Endometrial microvascular endothelial cells (primary cell): ENCODE data around the gene GRK5. TPM values are rescaled to one million over a fixed set of nuclear protein-coding genes. Genes with fewer than 3 reads are reported as not detected.
"Not testable (repeated sequence)": the region's sequence is repeated elsewhere in the genome, so short reads cannot be mapped to it uniquely, and the experiment has no call there.

Experiments used
- in situ Hi-C: cut with HindIII; loops from 2 replicates; pipeline ENCODE4 v1.10.0; 2017; ENCODE audit warnings: low sequenced_read_pairs, low pct_unique_long_range_greater_than_20kb; ENCODE audit errors: inconsistent ontology term
- total RNA-seq: library from RNA; depleted of rRNA; stranded (reverse); fragments of >200 nt; gene quantifications from one replicate; pipeline ENCODE4 v1.2.3, GENCODE V29; 2015; ENCODE audit errors: inconsistent ontology term

Gene GRK5
- total RNA-seq, 1 donor from 2014 or later, result 24.7 TPM

DNA sequence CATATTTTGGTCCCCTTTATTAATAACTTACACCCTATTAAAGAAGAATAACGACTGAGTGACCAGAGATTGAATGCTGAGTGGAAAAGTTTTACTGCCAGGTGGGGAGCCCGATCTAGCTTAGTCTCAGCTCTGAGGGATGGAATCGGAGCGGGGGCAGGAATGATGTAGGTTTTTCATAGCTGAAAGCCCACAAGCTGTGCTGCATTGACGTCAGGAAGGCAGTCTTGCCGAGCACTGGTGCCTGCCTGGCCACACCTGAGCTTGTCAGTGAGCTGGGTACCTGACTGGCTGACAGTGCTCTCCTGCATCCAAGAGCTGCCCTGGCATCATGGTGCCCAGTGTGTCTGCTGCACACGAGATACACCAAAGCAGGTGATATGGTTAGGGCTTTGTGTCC, 34.8 kb downstream of the GRK5 start:
- in situ Hi-C loops, result no loop called here

DNA sequence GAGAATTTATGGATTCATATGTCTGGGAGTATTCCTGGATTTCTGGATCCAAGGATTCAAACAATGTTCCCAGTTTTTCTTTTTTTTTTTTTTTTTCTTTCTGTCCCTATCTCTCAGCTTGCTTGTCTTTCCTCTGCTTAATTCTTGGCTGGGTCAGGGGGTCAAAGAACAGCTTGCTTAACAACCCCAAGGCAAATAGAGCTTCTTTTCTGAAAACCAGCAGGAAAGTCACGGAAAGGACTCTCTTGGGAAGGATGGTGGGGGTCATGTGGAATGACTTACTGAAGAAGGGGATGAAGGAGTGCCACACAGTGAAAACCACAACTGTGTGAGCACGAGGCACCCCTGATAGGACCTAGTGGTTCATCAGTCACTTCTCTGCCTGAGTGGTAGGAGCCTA, 36.1 kb downstream of the GRK5 start:
- in situ Hi-C loops, result no loop called here

GRCh38 chr10:119243967-119244366, 36.6 kb downstream of the GRK5 start:
- in situ Hi-C loops, result no loop called here

DNA sequence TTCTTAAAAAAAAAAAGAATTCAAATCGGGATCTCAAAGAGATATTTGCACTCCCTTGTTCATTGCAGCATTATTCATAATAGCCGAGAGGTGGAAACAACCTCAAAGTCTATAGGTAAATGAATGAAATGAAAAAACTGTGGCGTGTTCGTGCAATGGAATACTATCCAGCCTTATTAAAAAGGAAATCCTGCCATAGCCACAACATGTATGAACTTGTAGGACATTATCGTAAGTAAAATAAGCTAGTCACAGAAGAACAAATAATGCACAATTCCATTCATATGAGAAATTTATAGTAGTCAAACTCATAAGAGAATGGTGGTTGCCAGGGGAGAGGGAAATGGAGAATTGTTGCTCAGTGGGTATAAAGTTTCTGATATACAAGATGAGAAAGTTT, 37.9 kb downstream of the GRK5 start:
- in situ Hi-C loops, result no loop called here

DNA sequence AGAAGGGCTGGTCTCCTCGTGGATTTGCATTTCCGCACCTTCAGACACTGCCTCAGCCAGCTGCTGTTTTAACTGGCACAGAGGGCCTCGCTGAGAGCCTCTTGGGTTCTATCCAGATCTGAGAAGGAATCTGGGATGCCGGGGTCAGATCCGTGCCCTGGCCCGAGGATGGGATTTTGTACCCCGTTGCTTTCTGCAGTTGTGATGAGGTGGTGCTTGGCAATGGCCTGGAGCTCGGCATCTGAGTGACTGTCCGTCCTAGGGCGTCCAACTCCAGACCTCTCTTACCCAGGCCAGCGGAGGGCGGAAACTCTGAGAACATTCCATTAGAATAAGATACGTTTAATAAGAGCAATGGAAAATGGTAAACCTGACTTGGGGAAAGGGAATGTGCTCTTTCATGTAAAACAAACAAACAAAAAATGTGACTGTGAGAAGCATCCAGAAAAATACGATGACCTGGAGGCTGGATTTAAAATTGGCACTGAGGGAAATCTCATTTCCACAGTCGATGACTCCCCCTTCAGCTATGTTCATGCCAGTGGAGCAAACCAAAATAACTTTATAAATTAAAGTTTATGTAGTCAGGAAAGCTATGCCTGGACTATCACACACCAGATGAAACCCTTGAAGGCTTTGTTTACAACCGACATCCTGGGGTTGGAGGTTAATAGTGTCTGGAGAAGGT, 39.6 kb downstream of the GRK5 start:
- in situ Hi-C loops, result no loop called here

- in situ Hi-C loops, result no loop called here
Observed at GRCh38 chr10:119247550-119247894, 40.2 kb downstream of the GRK5 start.

- in situ Hi-C loops, result no loop called here
Observed at GRCh38 chr10:119248184-119248583, 40.8 kb downstream of the GRK5 start.

DNA sequence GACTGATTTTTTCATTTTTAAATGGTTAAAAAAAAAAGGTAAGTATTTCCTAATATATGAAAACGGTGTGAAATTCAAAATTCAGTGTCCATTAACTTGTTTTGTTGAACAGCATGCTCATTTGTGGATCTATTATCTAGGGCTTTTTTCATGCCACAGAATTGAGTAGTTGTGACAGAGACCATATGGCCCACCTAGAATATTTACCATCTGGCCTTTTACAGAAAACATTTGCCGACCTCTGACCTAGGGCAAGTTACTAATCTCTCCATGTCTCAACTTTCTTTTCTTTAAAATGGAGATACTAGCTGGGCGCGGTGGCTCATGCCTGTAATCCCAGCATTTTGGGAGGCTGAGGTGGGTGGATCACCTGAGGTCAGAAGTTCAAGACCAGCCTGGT, 41.3 kb downstream of the GRK5 start:
- in situ Hi-C loops, result no loop called here

- in situ Hi-C loops, result no loop called here
Observed at GRCh38 chr10:119250641-119251314, 43.4 kb downstream of the GRK5 start.

DNA sequence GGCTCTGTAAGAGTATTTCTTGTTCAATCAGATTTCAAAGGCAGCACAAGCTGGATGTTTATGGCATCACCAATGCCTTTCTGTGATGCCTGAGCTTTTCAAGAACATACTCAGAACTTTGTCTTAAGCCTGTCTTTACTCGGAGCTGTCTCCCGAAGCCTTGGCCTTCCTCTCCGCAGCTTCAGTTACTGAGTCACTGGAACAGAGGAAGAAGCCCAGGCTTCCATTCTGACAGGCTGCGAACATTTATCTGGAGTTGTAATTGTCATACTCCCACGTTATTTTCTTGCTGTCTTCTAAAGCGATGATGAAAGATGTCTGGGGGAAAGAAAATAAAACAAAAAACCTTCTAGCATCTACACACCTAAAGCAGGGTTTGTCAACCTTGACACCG, 43.9 kb downstream of the GRK5 start:
- in situ Hi-C loops, result no loop called here

DNA sequence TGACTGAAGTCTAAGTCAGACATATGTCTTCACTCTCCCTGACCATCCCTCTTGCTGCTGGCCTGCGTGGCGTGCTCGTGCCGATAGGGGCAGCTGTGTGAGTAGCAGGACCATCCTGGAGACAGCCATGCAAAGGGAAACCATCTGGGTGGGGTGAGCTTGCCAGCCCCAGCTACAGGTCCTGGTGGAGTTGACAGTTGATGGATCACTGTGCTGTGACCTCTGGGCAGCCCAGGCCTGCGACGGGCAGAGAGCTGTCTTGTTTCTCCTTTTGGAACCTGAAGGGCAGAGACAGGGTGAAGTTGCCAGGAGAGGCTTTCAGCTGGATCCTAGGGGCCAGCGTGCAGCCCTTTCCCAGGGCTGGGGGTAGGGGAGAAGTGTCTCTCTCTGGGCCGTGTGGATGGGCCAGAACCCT, 44.7 kb downstream of the GRK5 start:
- in situ Hi-C loops, result no loop called here

DNA sequence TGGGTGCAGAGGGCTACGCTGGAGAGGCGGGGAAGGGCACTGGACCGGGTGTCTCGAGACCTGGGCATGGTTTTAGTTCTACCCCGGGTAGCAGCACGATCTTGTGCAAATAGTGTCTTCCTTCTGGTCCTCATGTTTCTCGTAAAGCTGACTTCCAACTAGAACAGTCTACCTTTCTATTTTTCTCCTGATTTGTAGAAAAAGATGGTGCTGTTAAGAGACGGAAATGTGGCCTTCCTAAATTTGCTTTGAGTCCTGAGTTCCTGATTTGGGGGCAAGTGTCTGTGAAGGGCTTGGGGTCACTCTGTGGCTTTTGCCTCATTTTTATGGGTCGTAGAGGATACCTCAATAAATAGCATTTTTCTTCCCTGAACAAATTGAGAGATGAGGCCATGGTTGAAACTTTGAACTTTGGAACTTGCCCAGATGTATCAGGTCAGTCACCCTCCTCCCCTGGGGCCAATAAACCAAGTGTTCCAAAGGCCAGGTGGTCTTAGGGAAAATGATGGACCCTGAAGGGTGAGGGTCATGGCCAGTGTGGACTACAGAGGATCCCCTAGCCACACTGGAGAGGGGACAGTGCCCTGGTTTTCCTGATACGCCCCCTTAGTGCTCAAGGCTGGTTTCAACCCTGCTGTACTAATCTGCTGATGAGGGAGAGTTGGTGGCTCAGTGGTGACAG, 45.2 kb downstream of the GRK5 start:
- in situ Hi-C loops, result no loop called here

- in situ Hi-C loops, result no loop called here
Observed at GRCh38 chr10:119253433-119254174, 46.2 kb downstream of the GRK5 start.

- in situ Hi-C loops, result no loop called here
Observed at GRCh38 chr10:119254335-119254734, 47.0 kb downstream of the GRK5 start.

DNA sequence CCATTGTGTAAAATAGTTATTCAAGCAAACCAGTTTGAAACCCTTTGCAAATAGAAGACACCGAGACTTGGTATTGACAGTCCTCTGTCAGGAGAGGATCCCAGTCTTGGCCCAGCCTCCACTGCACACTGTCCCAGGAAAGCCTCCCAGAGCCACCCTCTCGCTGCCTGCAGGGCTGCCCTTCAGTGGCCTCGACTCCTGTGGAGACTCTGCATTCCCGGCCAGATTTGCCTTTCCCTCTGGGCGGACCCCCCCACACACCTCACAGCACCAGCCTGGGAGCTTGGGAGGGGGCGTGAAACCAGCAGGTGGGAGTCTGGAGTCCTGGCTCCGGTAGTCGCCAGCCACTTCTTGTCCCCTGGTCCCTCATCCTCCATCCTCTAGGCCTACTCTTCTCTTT, 48.7 kb downstream of the GRK5 start:
- in situ Hi-C loops, result no loop called here

- in situ Hi-C loops, result no loop called here
Observed at GRCh38 chr10:119256897-119257296, 49.5 kb downstream of the GRK5 start.

GRCh38 chr10:119257899-119258419, 50.6 kb downstream of the GRK5 start:
- in situ Hi-C loops, result no loop called here

- in situ Hi-C loops, result no loop called here
Observed at GRCh38 chr10:119259345-119259744, 52.0 kb downstream of the GRK5 start.

DNA sequence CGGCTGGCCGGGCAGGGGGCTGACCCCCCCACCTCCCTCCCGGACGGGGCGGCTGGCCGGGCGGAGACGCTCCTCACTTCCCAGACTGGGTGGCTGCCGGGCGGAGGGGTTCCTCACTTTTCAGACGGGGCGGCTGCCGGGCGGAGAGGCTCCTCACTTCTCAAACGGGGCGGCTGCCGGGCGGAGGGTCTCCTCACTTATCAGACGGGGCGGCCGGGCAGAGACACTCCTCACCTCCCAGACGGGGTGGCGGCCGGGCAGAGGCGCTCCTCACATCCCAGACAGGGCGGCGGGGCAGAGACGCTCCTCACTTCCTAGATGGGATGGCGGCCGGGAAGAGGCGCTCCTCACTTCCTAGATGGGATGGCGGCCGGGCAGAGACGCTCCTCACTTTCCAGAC, 53.6 kb downstream of the GRK5 start:
- in situ Hi-C loops, result not testable (repeated sequence)
